ENCODE data around the gene TMEM200A.

- no peak for TF ChIP-seq POLR2A (IDR thresholded peaks at IDR 0.05)
- TF ChIP-seq CTCF (IDR thresholded peaks at IDR 0.05): no peak
Observed at GRCh38 chr6:130357436-130357835, 8.4 kb upstream of the TMEM200A start.

Data from testis (tissue), 2 donors.